ENCODE data around the gene TULP1.

TULP1 gene

GRCh38 chr6:35491558-35492257, 21.0 kb downstream of the TULP1 start:
- Histone ChIP-seq H3K36me3 (peaks cover 14% of the 10 kb centered on the region), H3K27me3 (ENCODE audit: insufficient read depth, low read depth, severe bottlenecking) (no peaks in the 10 kb centered on the region), H3K9me3 (ENCODE audit: severe bottlenecking) (no peaks in the 10 kb centered on the region), H3K4me3 (ENCODE audit: low read depth, low read length) (no peak overlapping the region), H3K27ac (peak overlapping the region; percentile 98)
- no peak for DNase-seq
- no peak for TF ChIP-seq CTCF (IDR thresholded peaks at IDR 0.05; ENCODE audit: low read depth, low read length)

GRCh38 chr6:35490821-35491557, 21.7 kb downstream of the TULP1 start:
- DNase-seq: peak; percentile 66
- TF ChIP-seq CTCF (IDR thresholded peaks at IDR 0.05; ENCODE audit: low read depth, low read length): no peak
- Histone ChIP-seq H3K36me3 (peaks cover 18% of the 10 kb centered on the region), H3K27me3 (ENCODE audit: insufficient read depth, low read depth, severe bottlenecking) (no peaks in the 10 kb centered on the region), H3K9me3 (ENCODE audit: severe bottlenecking) (no peaks in the 10 kb centered on the region), H3K4me3 (ENCODE audit: low read depth, low read length) (peak overlapping the region; percentile 45), H3K27ac (peak overlapping the region; percentile 98)

GRCh38 chr6:35489995-35490791, 22.5 kb downstream of the TULP1 start:
- H3K27ac ChIP-seq: peak overlapping the region; percentile 98
- no peaks in the 10 kb centered on the region for H3K9me3 ChIP-seq (ENCODE audit: severe bottlenecking)
- peaks cover 24% of the 10 kb centered on the region for H3K36me3 ChIP-seq
- no peaks in the 10 kb centered on the region for H3K27me3 ChIP-seq (ENCODE audit: insufficient read depth, low read depth, severe bottlenecking)
- peak; percentile 100 for DNase-seq
- H3K4me3 ChIP-seq (ENCODE audit: low read depth, low read length): peak overlapping the region; percentile 45
- TF ChIP-seq CTCF (IDR thresholded peaks at IDR 0.05; ENCODE audit: low read depth, low read length): peak; percentile 11; the same call in 1 of the 2 replicates

GRCh38 chr6:35489066-35489465, 23.6 kb downstream of the TULP1 start:
- H3K27ac ChIP-seq: peak overlapping the region; percentile 98
- DNase-seq: no peak

GRCh38 chr6:35488517-35488862, 24.2 kb downstream of the TULP1 start:
- Histone ChIP-seq H3K27me3 (ENCODE audit: insufficient read depth, low read depth, severe bottlenecking) (no peaks in the 10 kb centered on the region), H3K4me3 (ENCODE audit: low read depth, low read length) (no peak overlapping the region), H3K9me3 (ENCODE audit: severe bottlenecking) (no peaks in the 10 kb centered on the region), H3K36me3 (peaks cover 32% of the 10 kb centered on the region), H3K27ac (peak overlapping the region; percentile 98)
- TF ChIP-seq CTCF (IDR thresholded peaks at IDR 0.05; ENCODE audit: low read depth, low read length): no peak
- DNase-seq: peak; percentile 56

More at GRCh38 chr6:35489066-35489465, 23.6 kb downstream of the TULP1 start:
- TF ChIP-seq CTCF (IDR thresholded peaks at IDR 0.05; ENCODE audit: low read depth, low read length): no peak
- Histone ChIP-seq H3K9me3 (ENCODE audit: severe bottlenecking) (no peaks in the 10 kb centered on the region), H3K4me3 (ENCODE audit: low read depth, low read length) (no peak overlapping the region), H3K27me3 (ENCODE audit: insufficient read depth, low read depth, severe bottlenecking) (no peaks in the 10 kb centered on the region), H3K36me3 (peaks cover 32% of the 10 kb centered on the region)

Measured in WERI-Rb-1 (cell line).